ENCODE results near the gene EDIL3.

DNA sequence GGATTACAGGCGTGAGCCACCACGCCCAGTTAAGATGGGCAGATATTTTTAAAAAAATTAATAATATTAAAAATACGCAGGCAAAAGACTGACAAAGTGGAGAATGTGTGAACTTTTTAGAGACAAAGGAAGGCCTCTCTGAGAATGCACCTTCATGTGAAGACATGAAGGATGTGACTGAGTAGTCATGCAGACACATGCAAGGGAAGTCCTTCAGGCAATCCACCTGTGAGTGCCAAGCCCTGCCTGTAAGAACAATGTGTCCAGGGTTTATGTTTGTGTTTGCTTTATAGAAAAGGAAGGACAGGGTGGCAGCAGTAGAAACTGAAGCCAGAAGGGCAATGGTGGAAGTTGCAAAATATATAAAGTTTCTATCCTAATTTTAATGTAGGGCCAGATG, 169.2 kb downstream of the EDIL3 start:
- TF ChIP-seq, protein P1, sequence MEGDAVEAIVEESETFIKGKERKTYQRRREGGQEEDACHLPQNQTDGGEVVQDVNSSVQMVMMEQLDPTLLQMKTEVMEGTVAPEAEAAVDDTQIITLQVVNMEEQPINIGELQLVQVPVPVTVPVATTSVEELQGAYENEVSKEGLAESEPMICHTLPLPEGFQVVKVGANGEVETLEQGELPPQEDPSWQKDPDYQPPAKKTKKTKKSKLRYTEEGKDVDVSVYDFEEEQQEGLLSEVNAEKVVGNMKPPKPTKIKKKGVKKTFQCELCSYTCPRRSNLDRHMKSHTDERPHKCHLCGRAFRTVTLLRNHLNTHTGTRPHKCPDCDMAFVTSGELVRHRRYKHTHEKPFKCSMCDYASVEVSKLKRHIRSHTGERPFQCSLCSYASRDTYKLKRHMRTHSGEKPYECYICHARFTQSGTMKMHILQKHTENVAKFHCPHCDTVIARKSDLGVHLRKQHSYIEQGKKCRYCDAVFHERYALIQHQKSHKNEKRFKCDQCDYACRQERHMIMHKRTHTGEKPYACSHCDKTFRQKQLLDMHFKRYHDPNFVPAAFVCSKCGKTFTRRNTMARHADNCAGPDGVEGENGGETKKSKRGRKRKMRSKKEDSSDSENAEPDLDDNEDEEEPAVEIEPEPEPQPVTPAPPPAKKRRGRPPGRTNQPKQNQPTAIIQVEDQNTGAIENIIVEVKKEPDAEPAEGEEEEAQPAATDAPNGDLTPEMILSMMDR (conservative IDR thresholded peaks at IDR 0.05 in 1 of 2, IDR thresholded peaks at IDR 0.05 in 1 of 2; ENCODE audit: extremely low read depth in 1 of 2, insufficient read depth in 1 of 2, low read depth in 1 of 2, low read length in 2 of 2), result no peak
- no peak for TF ChIP-seq EZH2 (IDR thresholded peaks at IDR 0.05; ENCODE audit: borderline replicate concordance, low read length)
